Esophagus squamous epithelium (tissue), 4 donors: Measurements from ENCODE around the gene C11orf21.
"Not testable (repeated sequence)": the region's sequence is repeated elsewhere in the genome, so short reads cannot be mapped to it uniquely, and the experiment has no call there.

Source experiments
- CTCF ChIP-seq, 6 experiments: fragments of 450-650 bp in 4 of 6; fragments of 200-600 bp in 2 of 6; sonication (generic) in 2 of 6; IDR thresholded peaks; one replicate each; pipeline ENCODE4 v1.5.1; 2016 to 2019; ENCODE audit warnings: antibody characterized with exemption in 6 of 6, mild to moderate bottlenecking in 4 of 6, moderate library complexity in 4 of 6
- POLR2A ChIP-seq, 4 donors: fragments of 450-650 bp; IDR thresholded peaks; one replicate each; pipeline ENCODE4 v1.6.1; 2017; ENCODE audit warnings: antibody characterized with exemption in 4 of 4, mild to moderate bottlenecking in 4 of 4, moderate library complexity in 3 of 4

DNA sequence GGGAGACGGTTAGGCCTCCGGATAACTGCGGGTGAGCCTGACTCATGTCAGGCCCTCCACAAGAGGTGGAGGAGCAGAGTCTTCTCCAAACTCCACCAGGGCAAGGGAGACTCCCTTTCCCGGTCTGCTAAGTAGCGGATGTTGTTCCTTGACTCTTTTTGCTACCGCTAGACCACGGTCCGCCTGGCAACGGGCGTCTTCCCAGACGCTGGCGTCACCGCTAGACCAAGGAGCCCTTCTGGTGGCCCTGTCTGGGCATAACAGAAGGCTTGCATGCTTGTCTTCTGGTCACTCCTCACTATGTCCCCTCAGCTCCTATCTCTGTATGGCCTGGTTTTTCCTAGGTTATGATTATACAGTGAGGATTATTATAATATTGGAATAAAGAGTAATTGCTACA lies 15.4 kb downstream of the C11orf21 start:
- not testable (repeated sequence) for TF ChIP-seq POLR2A, CTCF (IDR thresholded peaks at IDR 0.05)
